HepG2 (cell line): ENCODE results near the gene BDH2. TPM values are rescaled to one million over a fixed set of nuclear protein-coding genes. Genes with fewer than 3 reads are reported as not detected.

Experiments used
- CBX2 ChIP-seq, 2 experiments: fragments of 200-600 bp in 1 of 2; sonication (generic); formaldehyde crosslinking in 1 of 2; IDR thresholded peaks; 2 replicates each; pipeline versions ENCODE4 v1.7.0 to v1.8.1; 2018 to 2022; ENCODE audit warnings: low read depth in 2 of 2, low read length in 1 of 2, mild to moderate bottlenecking in 1 of 2, missing genetic modification reagents in 1 of 2
- ONECUT2 ChIP-seq: sonication (generic); formaldehyde crosslinking; IDR thresholded peaks from 2 replicates; pipeline ENCODE4 v1.4.0; 2020; ENCODE audit warnings: missing genetic modification reagents
- TAF1 ChIP-seq: sonication (generic); formaldehyde crosslinking; IDR thresholded peaks from 2 replicates; pipeline ENCODE4 v1.4.0; 2020; ENCODE audit warnings: missing genetic modification reagents
- TBL1XR1 ChIP-seq: fragments of 150-350 bp; IDR thresholded peaks from 2 replicates; pipeline ENCODE4 v1.6.1; 2014; ENCODE audit warnings: borderline replicate concordance, low read length; ENCODE audit not compliant: partially characterized antibody
- ZMYM3 ChIP-seq: sonication (generic); formaldehyde crosslinking; IDR thresholded peaks from 2 replicates; pipeline ENCODE4 v1.5.1; 2020; ENCODE audit warnings: mild to moderate bottlenecking, missing genetic modification reagents
- ZNF30 ChIP-seq: sonication (generic); formaldehyde crosslinking; IDR thresholded peaks from 2 replicates; pipeline ENCODE4 v1.5.0; 2020; ENCODE audit warnings: mild to moderate bottlenecking, missing genetic modification reagents
- ZNF337 ChIP-seq: sonication (generic); formaldehyde crosslinking; IDR thresholded peaks from 2 replicates; pipeline ENCODE4 v1.5.1; 2020; ENCODE audit warnings: missing genetic modification reagents, low read depth, mild to moderate bottlenecking, borderline replicate concordance
- ZNF33A ChIP-seq: sonication (generic); formaldehyde crosslinking; IDR thresholded peaks from 2 replicates; pipeline ENCODE4 v1.5.1; 2020; ENCODE audit warnings: missing genetic modification reagents, mild to moderate bottlenecking, moderate library complexity, borderline replicate concordance
- ZNF598 ChIP-seq: sonication (generic); formaldehyde crosslinking; IDR thresholded peaks from 2 replicates; pipeline ENCODE4 v1.5.1; 2020; ENCODE audit warnings: mild to moderate bottlenecking, missing genetic modification reagents, borderline replicate concordance
- ZNF670 ChIP-seq: sonication (generic); formaldehyde crosslinking; IDR thresholded peaks from 2 replicates; pipeline ENCODE4 v1.8.0; 2022; ENCODE audit warnings: mild to moderate bottlenecking, missing genetic modification reagents, borderline replicate concordance
- ZNF776 ChIP-seq: sonication (generic); formaldehyde crosslinking; IDR thresholded peaks from 2 replicates; pipeline ENCODE4 v1.4.0; 2020; ENCODE audit warnings: mild to moderate bottlenecking, missing genetic modification reagents
- ZNF788 ChIP-seq: sonication (generic); formaldehyde crosslinking; IDR thresholded peaks from 2 replicates; pipeline ENCODE4 v1.5.0; 2020; ENCODE audit warnings: mild to moderate bottlenecking, missing genetic modification reagents, borderline replicate concordance
- polyA plus RNA-seq, 8 experiments: library from polyadenylated mRNA; depleted of rRNA in 3 of 8; stranded (reverse) in 7 of 8; unstranded in 1 of 8; fragments of >200 nt; fragmentation: Illumina TruSeq in 4 of 8; extraction: Trizol in 4 of 8; gene quantifications; 2 replicates each; pipeline versions ENCODE4 v1.2.1 to v1.2.3, GENCODE V29; 2011 to 2016; ENCODE audit warnings: low read depth in 4 of 8, missing spikeins in 1 of 8, mixed read lengths in 1 of 8; ENCODE audit not compliant: insufficient read depth in 1 of 8
- total RNA-seq, 5 experiments: library from RNA; depleted of rRNA; stranded (reverse); fragments of >200 nt; fragmentation: Illumina TruSeq; extraction: Trizol; gene quantifications; 2 replicates each; pipeline ENCODE4 v1.2.3, GENCODE V29; 2016; ENCODE audit warnings: low read depth in 1 of 5
- TF ChIP-seq, protein P1 (sequence below): sonication (generic); formaldehyde crosslinking; IDR thresholded peaks from 2 replicates; pipeline ENCODE4 v1.4.0; 2020; ENCODE audit warnings: missing genetic modification reagents
- TF ChIP-seq, protein P2 (sequence below): sonication (generic); formaldehyde crosslinking; conservative IDR thresholded peaks from 2 replicates; pipeline ENCODE4 v1.4.0; 2020; ENCODE audit warnings: missing genetic modification reagents
- TF ChIP-seq, protein P3 (sequence below): IDR thresholded peaks from 2 replicates; pipeline ENCODE4 v1.6.1; 2016; ENCODE audit warnings: missing compliant biosample characterization, missing genetic modification reagents, borderline replicate concordance
- TF ChIP-seq, protein P4 (sequence below): sonication (generic); formaldehyde crosslinking; IDR thresholded peaks from 2 replicates; pipeline ENCODE4 v1.5.0; 2020; ENCODE audit warnings: missing genetic modification reagents
- TF ChIP-seq, protein P5 (sequence below): sonication (generic); formaldehyde crosslinking; IDR thresholded peaks from 2 replicates; pipeline ENCODE4 v1.5.0; 2020; ENCODE audit warnings: missing genetic modification reagents, mild to moderate bottlenecking, borderline replicate concordance
- TF ChIP-seq, protein P6 (sequence below): sonication (generic); formaldehyde crosslinking; IDR thresholded peaks from 2 replicates; pipeline ENCODE4 v1.5.0; 2020; ENCODE audit warnings: mild to moderate bottlenecking, missing genetic modification reagents

BDH2 gene
- total and polyA plus RNA-seq, 2 of the 13 experiments (the other 11 are each of a cell fraction or from before 2014, with no cell fraction given) = 34.8 to 46.2 TPM

DNA sequence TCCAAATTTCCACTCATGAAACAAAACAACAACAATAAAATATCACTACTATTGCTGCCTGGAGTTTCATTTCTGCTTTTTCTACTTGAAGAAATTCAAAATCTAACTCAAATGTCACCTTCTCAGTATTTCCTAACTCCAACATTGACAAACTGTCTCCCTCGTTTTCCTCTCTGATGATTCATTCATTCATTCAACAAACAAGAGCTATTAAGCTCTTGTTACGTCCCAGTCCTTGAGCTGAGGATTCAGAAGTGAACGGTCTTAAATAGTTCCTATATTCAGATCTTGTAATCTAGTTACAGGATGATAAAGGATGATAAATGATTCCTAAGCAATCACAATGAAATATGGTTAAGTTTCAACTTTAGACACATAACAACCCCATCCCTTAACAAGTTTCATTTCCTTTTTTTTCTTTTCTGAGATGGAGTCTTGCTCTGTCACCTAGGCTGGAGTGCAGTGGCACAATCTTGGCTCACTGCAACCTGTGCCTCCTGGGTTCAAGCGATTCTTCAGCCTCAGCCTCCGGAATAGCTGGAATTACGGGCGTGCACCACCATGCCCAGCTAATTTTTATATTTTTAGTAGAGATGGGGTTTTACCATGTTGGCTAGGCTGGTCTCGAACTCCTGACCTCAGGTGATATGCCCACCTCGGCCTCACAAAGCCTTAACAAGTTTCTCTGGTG lies 24.7 kb downstream of the BDH2 start (continued):
- TF ChIP-seq, protein P1, sequence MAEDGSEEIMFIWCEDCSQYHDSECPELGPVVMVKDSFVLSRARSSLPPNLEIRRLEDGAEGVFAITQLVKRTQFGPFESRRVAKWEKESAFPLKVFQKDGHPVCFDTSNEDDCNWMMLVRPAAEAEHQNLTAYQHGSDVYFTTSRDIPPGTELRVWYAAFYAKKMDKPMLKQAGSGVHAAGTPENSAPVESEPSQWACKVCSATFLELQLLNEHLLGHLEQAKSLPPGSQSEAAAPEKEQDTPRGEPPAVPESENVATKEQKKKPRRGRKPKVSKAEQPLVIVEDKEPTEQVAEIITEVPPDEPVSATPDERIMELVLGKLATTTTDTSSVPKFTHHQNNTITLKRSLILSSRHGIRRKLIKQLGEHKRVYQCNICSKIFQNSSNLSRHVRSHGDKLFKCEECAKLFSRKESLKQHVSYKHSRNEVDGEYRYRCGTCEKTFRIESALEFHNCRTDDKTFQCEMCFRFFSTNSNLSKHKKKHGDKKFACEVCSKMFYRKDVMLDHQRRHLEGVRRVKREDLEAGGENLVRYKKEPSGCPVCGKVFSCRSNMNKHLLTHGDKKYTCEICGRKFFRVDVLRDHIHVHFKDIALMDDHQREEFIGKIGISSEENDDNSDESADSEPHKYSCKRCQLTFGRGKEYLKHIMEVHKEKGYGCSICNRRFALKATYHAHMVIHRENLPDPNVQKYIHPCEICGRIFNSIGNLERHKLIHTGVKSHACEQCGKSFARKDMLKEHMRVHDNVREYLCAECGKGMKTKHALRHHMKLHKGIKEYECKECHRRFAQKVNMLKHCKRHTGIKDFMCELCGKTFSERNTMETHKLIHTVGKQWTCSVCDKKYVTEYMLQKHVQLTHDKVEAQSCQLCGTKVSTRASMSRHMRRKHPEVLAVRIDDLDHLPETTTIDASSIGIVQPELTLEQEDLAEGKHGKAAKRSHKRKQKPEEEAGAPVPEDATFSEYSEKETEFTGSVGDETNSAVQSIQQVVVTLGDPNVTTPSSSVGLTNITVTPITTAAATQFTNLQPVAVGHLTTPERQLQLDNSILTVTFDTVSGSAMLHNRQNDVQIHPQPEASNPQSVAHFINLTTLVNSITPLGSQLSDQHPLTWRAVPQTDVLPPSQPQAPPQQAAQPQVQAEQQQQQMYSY (CRISPR knock-in tag) = no peak
- no peak for TF ChIP-seq ZNF30 (CRISPR knock-in tag)
- TF ChIP-seq TAF1 (CRISPR knock-in tag) = no peak
- TF ChIP-seq ZMYM3 (CRISPR knock-in tag) = peak; percentile 67; the same call in 1 of the 2 replicates
- TF ChIP-seq ZNF670 (CRISPR knock-in tag) = no peak
- TF ChIP-seq, protein P2, sequence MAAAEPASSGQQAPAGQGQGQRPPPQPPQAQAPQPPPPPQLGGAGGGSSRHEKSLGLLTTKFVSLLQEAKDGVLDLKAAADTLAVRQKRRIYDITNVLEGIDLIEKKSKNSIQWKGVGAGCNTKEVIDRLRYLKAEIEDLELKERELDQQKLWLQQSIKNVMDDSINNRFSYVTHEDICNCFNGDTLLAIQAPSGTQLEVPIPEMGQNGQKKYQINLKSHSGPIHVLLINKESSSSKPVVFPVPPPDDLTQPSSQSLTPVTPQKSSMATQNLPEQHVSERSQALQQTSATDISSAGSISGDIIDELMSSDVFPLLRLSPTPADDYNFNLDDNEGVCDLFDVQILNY (CRISPR knock-in tag) = no peak
- TF ChIP-seq ZNF33A (CRISPR knock-in tag) = no peak
- TF ChIP-seq, protein P3, sequence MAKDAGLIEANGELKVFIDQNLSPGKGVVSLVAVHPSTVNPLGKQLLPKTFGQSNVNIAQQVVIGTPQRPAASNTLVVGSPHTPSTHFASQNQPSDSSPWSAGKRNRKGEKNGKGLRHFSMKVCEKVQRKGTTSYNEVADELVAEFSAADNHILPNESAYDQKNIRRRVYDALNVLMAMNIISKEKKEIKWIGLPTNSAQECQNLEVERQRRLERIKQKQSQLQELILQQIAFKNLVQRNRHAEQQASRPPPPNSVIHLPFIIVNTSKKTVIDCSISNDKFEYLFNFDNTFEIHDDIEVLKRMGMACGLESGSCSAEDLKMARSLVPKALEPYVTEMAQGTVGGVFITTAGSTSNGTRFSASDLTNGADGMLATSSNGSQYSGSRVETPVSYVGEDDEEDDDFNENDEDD (CRISPR knock-in tag) = no peak
- TF ChIP-seq ZNF788 (CRISPR knock-in tag) = 0 out of 2 replicates have a peak, but pooled peaks have one; percentile 50
- no peak for TF ChIP-seq CBX2 (IDR thresholded peaks at IDR 0.05; ENCODE audit: low read depth, low read length)
- no peak for TF ChIP-seq CBX2 (CRISPR knock-in tag; IDR thresholded peaks at IDR 0.05; ENCODE audit: low read depth)
- TF ChIP-seq ZNF337 (CRISPR knock-in tag) = 0 out of 2 replicates have a peak, but pooled peaks have one; percentile 13
- TF ChIP-seq ZNF776 = no peak
- TF ChIP-seq, protein P4, sequence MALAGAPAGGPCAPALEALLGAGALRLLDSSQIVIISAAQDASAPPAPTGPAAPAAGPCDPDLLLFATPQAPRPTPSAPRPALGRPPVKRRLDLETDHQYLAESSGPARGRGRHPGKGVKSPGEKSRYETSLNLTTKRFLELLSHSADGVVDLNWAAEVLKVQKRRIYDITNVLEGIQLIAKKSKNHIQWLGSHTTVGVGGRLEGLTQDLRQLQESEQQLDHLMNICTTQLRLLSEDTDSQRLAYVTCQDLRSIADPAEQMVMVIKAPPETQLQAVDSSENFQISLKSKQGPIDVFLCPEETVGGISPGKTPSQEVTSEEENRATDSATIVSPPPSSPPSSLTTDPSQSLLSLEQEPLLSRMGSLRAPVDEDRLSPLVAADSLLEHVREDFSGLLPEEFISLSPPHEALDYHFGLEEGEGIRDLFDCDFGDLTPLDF (CRISPR knock-in tag) = no peak
- no peak for TF ChIP-seq ONECUT2 (CRISPR knock-in tag)
- TF ChIP-seq, protein P5, sequence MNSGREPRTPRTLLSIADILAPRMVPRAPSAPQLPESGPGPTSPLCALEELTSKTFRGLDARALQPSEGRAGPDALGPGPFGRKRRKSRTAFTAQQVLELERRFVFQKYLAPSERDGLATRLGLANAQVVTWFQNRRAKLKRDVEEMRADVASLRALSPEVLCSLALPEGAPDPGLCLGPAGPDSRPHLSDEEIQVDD (CRISPR knock-in tag) = no peak
- TF ChIP-seq, protein P6, sequence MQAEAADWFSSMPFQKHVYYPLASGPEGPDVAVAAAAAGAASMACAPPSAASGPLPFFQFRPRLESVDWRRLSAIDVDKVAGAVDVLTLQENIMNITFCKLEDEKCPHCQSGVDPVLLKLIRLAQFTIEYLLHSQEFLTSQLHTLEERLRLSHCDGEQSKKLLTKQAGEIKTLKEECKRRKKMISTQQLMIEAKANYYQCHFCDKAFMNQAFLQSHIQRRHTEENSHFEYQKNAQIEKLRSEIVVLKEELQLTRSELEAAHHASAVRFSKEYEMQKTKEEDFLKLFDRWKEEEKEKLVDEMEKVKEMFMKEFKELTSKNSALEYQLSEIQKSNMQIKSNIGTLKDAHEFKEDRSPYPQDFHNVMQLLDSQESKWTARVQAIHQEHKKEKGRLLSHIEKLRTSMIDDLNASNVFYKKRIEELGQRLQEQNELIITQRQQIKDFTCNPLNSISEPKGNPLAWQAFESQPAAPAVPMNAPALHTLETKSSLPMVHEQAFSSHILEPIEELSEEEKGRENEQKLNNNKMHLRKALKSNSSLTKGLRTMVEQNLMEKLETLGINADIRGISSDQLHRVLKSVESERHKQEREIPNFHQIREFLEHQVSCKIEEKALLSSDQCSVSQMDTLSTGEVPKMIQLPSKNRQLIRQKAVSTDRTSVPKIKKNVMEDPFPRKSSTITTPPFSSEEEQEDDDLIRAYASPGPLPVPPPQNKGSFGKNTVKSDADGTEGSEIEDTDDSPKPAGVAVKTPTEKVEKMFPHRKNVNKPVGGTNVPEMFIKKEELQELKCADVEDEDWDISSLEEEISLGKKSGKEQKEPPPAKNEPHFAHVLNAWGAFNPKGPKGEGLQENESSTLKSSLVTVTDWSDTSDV = no peak
- TF ChIP-seq TBL1XR1 = no peak
- 0 out of 2 replicates have a peak, but pooled peaks have one; percentile 40 for TF ChIP-seq ZNF598 (CRISPR knock-in tag)
